Trophoblast cell (in vitro differentiated cells and primary cell): Measurements from ENCODE around the gene GALNT9.
A peak's percentile ranks its signal among the peaks of the same experiment; 100 is the strongest.
"Not testable (repeated sequence)": the region's sequence is repeated elsewhere in the genome, so short reads cannot be mapped to it uniquely, and the experiment has no call there.

Experiments
- DNase-seq, 2 donors: peaks; one replicate each; pipeline ENCODE4 v3.0.0-alpha.2; 2016
- H2AFZ ChIP-seq: 2 replicates; pipeline ENCODE4 v1.6.1; 2013; ENCODE audit warnings: low read length, moderate library complexity, mild to moderate bottlenecking; ENCODE audit not compliant: insufficient read depth, poor library complexity
- H2AK5ac ChIP-seq: 2 replicates; pipeline ENCODE4 v1.6.1; 2013; ENCODE audit warnings: mild to moderate bottlenecking, low read length
- H2BK120ac ChIP-seq: 2 replicates; pipeline ENCODE4 v1.6.1; 2013; ENCODE audit warnings: low read length, mild to moderate bottlenecking, moderate library complexity; ENCODE audit not compliant: insufficient read depth, poor library complexity
- H2BK12ac ChIP-seq: 2 replicates; pipeline ENCODE4 v1.6.1; 2013; ENCODE audit warnings: mild to moderate bottlenecking, low read length, moderate library complexity
- H2BK5ac ChIP-seq: 2 replicates; pipeline ENCODE4 v1.6.1; 2013; ENCODE audit warnings: low read length, low read depth, moderate library complexity, mild to moderate bottlenecking; ENCODE audit not compliant: poor library complexity
- H3K14ac ChIP-seq: 2 replicates; pipeline ENCODE4 v1.6.1; 2013; ENCODE audit warnings: mild to moderate bottlenecking, low read length
- H3K18ac ChIP-seq: 2 replicates; pipeline ENCODE4 v1.6.1; 2013; ENCODE audit warnings: mild to moderate bottlenecking, low read length
- H3K23ac ChIP-seq: 2 replicates; pipeline ENCODE4 v1.6.1; 2013; ENCODE audit warnings: low read length
- H3K27ac ChIP-seq: 2 replicates; pipeline ENCODE4 v1.5.1; 2013; ENCODE audit warnings: low read depth, mild to moderate bottlenecking, inconsistent platforms, low read length, moderate library complexity
- H3K27me3 ChIP-seq: 2 replicates; pipeline ENCODE4 v1.6.1; 2013; ENCODE audit warnings: inconsistent platforms, mild to moderate bottlenecking, low read length, moderate library complexity; ENCODE audit not compliant: insufficient read depth
- H3K36me3 ChIP-seq, 2 experiments: 1 replicate in 1 of 2; 2 replicates in 1 of 2; pipeline ENCODE4 v1.6.1; 2013; ENCODE audit warnings: low read length in 2 of 2, mild to moderate bottlenecking in 2 of 2, moderate library complexity in 1 of 2; ENCODE audit not compliant: insufficient read depth in 2 of 2, control insufficient read depth in 1 of 2
- H3K4ac ChIP-seq: 2 replicates; pipeline ENCODE4 v1.6.1; 2013; ENCODE audit warnings: low read depth, mild to moderate bottlenecking, low read length, moderate library complexity
- H3K4me1 ChIP-seq, 2 experiments: 1 replicate in 1 of 2; 2 replicates in 1 of 2; pipeline ENCODE4 v1.6.1; 2013; ENCODE audit warnings: low read length in 2 of 2, mild to moderate bottlenecking in 2 of 2, moderate library complexity in 1 of 2; ENCODE audit not compliant: insufficient read depth in 2 of 2, control insufficient read depth in 1 of 2
- H3K4me2 ChIP-seq: 2 replicates; pipeline ENCODE4 v1.6.1; 2013; ENCODE audit warnings: inconsistent platforms, mild to moderate bottlenecking, low read length, moderate library complexity
- H3K4me3 ChIP-seq: 2 replicates; pipeline ENCODE4 v1.5.1; 2013; ENCODE audit warnings: mild to moderate bottlenecking, low read depth, low read length, inconsistent platforms
- H3K79me1 ChIP-seq: one replicate; pipeline ENCODE4 v1.6.1; 2013; ENCODE audit warnings: low read length
- H3K79me2 ChIP-seq: 2 replicates; pipeline ENCODE4 v1.6.1; 2013; ENCODE audit warnings: low read length, mild to moderate bottlenecking; ENCODE audit not compliant: control insufficient read depth, insufficient read depth, poor library complexity
- H3K9ac ChIP-seq: 2 replicates; pipeline ENCODE4 v1.6.1; 2013; ENCODE audit warnings: mild to moderate bottlenecking, low read length
- H3K9me3 ChIP-seq: 2 replicates; pipeline ENCODE4 v1.6.1; 2013; ENCODE audit warnings: low read depth, mild to moderate bottlenecking, control low read depth, inconsistent platforms, low read length; ENCODE audit not compliant: insufficient read depth
- H4K12ac ChIP-seq: 2 replicates; pipeline ENCODE4 v1.6.1; 2013; ENCODE audit warnings: low read depth, mild to moderate bottlenecking, low read length, moderate library complexity
- H4K8ac ChIP-seq: 2 replicates; pipeline ENCODE4 v1.6.1; 2013; ENCODE audit warnings: low read depth, mild to moderate bottlenecking, low read length, moderate library complexity
- H4K91ac ChIP-seq: one replicate; pipeline ENCODE4 v1.6.1; 2013; ENCODE audit warnings: low read depth, mild to moderate bottlenecking, low read length, moderate library complexity
- WGBS: extraction: QIAGEN DNeasy Blood & Tissue Kit; methylation state at CpG from one replicate; pipeline ENCODE4 v1.1.7; 2013; ENCODE audit warnings: missing lambda C conversion rate; ENCODE audit not compliant: insufficient read length, insufficient coverage; ENCODE audit errors: extremely low coverage; 5-methylcytosine and 5-hydroxymethylcytosine counted together

The GALNT9 gene

DNA sequence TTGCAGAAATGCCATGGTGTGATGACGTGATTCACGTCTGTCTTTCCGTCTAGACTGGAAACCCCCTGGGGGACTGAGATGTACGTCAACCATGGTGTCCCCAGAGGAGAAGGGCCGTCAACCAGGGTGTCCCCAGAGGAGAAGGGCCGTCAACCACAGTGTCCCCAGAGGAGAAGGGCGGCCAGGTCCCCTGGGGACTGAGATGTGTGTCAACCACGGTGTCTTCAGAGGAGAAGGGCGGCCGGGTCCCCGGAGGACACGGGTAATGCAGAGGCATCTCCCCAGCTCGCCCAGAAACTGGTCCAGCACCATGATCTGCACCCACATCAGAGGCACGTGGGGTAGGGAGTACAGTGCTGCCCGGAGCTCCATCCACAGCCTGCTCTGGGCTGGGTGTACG is 30.6 kb upstream of the GALNT9 start:
- H4K12ac ChIP-seq: no peak overlapping the region
- H3K27ac ChIP-seq: no peak overlapping the region
- no peak overlapping the region for H4K91ac ChIP-seq
- H3K23ac ChIP-seq: no peak overlapping the region
- H3K79me2 ChIP-seq: no peaks in the 10 kb centered on the region
- no peak overlapping the region for H3K14ac ChIP-seq
- H3K4me3 ChIP-seq: no peak overlapping the region
- H3K36me3 ChIP-seq: no peaks in the 10 kb centered on the region
- no peaks in the 10 kb centered on the region for H3K27me3 ChIP-seq
- H3K4ac ChIP-seq: no peak overlapping the region
- H3K4me2 ChIP-seq: no peak overlapping the region
- H3K9me3 ChIP-seq: peaks cover 30% of the 10 kb centered on the region
- no CpG with 5 or more reads among the region's 16 CpGs for WGBS
- no peak overlapping the region for H2BK5ac ChIP-seq
- no peaks in the 10 kb centered on the region for H3K4me1 ChIP-seq
- H4K8ac ChIP-seq: no peak overlapping the region
- no peaks in the 10 kb centered on the region for H3K79me1 ChIP-seq
- H3K9ac ChIP-seq: no peak overlapping the region
- DNase-seq: no peak
- H2AFZ ChIP-seq: no peak overlapping the region
- H3K18ac ChIP-seq: no peak overlapping the region
- no peak overlapping the region for H2AK5ac ChIP-seq
- H2BK12ac ChIP-seq: no peak overlapping the region
- no peak overlapping the region for H2BK120ac ChIP-seq

DNA sequence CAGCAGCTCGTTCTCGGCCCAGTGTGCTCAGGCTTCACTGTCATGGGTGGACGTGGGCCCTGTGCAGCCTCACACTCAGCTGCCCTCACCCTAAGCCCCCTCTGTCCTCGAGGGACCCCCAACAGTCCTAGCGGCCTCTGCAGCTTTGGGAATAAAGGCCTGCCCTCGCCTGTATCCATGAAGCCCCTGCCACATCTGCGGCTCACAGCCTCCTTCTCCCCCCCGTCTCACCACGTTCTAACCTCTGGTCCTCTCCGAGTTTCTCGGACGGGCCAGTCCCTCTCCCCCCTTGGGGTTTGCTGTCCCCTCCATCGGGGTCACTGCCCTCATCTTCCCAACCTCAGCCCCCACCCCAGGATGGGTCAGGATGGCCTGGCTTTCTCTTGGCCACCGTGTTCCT is 30.2 kb upstream of the GALNT9 start:
- no peaks in the 10 kb centered on the region for H3K36me3 ChIP-seq
- H3K9ac ChIP-seq: no peak overlapping the region
- no CpG with 5 or more reads among the region's 14 CpGs for WGBS
- H2BK120ac ChIP-seq: no peak overlapping the region
- H3K14ac ChIP-seq: no peak overlapping the region
- H2BK5ac ChIP-seq: no peak overlapping the region
- no peak overlapping the region for H3K23ac ChIP-seq
- H4K91ac ChIP-seq: no peak overlapping the region
- H3K4ac ChIP-seq: no peak overlapping the region
- no peak overlapping the region for H3K27ac ChIP-seq
- no peak overlapping the region for H3K18ac ChIP-seq
- H2AFZ ChIP-seq: no peak overlapping the region
- H2BK12ac ChIP-seq: no peak overlapping the region
- no peaks in the 10 kb centered on the region for H3K4me1 ChIP-seq
- H3K79me2 ChIP-seq: no peaks in the 10 kb centered on the region
- H4K8ac ChIP-seq: no peak overlapping the region
- no peak overlapping the region for H3K4me2 ChIP-seq
- no peak overlapping the region for H4K12ac ChIP-seq
- H3K27me3 ChIP-seq: no peaks in the 10 kb centered on the region
- no peak overlapping the region for H2AK5ac ChIP-seq
- no peak for DNase-seq
- H3K4me3 ChIP-seq: peak overlapping the region; percentile 25
- H3K9me3 ChIP-seq: peaks cover 30% of the 10 kb centered on the region
- no peaks in the 10 kb centered on the region for H3K79me1 ChIP-seq

DNA sequence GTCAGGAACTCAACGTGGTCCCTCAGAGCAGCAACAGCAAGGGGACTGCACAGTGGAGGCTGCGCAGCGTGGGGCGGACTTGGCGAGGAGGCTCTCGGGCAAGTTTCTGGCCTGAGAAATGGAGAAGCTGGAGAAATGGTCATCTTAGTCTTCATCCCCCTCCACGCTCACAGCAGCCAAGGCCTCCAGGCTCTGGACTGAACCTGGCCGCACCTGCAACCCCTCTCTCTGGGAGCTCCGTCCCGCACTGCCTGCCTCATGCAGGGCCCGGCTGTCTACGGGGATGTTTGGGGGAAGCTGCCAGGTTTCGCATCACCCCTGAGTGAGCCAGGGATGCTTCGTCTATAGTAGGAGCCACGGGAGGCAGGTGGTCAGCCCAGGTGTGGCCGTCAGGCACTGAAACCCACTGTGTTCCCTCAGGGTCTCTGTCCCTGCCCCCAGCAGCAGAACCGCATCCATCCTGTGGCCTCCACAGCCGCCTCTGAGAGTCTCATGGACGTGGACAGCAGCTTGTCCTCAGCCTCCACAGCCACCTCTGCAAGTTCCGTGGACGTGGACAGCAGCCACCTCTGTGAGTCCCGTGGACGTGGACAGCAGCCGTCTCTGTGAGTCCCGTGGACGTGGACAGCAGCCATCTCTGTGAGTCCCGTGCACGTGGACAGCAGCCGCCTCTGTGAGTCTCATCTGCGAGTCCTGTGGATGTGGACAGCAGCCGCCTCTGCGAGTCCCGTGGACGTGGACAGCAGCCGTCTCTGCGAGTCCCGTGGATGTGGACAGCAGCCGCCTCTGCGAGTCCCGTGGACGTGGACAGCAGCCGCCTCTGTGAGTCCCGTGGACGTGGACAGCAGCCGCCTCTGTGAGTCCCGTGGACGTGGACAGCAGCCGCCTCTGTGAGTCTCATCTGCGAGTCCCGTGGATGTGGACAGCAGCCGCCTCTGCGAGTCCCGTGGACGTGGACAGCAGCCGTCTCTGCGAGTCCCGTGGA is 29.1 kb upstream of the GALNT9 start:
- not testable (repeated sequence) for H4K8ac ChIP-seq, DNase-seq, H2AFZ ChIP-seq, H3K79me1 ChIP-seq, H3K36me3 ChIP-seq, H2BK12ac ChIP-seq, H3K4me1 ChIP-seq, H2BK120ac ChIP-seq, H4K12ac ChIP-seq, H3K18ac ChIP-seq, H3K27ac ChIP-seq, H3K4ac ChIP-seq, H3K79me2 ChIP-seq, H2BK5ac ChIP-seq, H3K14ac ChIP-seq, H3K27me3 ChIP-seq, H4K91ac ChIP-seq, H2AK5ac ChIP-seq, H3K9ac ChIP-seq, H3K4me2 ChIP-seq, H3K4me3 ChIP-seq, H3K23ac ChIP-seq
- peaks cover 26% of the 10 kb centered on the region for H3K9me3 ChIP-seq
- no CpG with 5 or more reads among the region's 57 CpGs for WGBS

DNA sequence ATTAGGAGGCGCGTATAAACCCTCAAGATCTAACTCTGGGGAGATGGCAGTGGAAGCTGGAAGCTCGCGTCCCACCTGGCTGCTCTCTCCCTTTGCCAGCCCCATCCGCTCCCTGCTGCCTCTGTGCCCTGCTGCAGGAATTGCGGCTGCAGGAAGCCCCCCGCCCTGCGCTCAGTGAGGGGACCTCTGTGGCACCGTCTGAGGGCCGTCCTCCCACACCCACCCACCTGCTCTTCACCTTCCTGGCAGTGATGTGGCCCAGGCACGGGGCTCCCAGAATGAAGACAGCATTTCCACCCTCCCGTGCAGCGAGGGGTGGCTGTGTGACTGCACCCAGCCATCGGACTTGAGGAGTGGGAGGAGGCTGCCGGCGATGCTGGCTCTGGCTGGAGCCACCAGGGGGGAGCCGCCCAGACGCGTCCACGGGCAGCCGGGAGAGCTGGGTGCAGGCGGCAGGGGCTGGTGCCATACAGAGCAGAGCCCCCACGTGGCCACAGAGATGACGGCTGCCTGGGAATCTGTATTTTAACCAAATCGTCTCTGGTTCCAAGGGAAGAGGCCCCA is 28.3 kb upstream of the GALNT9 start:
- H3K14ac ChIP-seq: no peak overlapping the region
- peaks cover 25% of the 10 kb centered on the region for H3K9me3 ChIP-seq
- no peak overlapping the region for H2AFZ ChIP-seq
- no peaks in the 10 kb centered on the region for H3K79me1 ChIP-seq
- no peak overlapping the region for H2BK12ac ChIP-seq
- H3K4me1 ChIP-seq: no peaks in the 10 kb centered on the region
- no CpG with 5 or more reads among the region's 25 CpGs for WGBS
- H3K23ac ChIP-seq: no peak overlapping the region
- H4K91ac ChIP-seq: no peak overlapping the region
- H2AK5ac ChIP-seq: no peak overlapping the region
- H3K36me3 ChIP-seq: no peaks in the 10 kb centered on the region
- DNase-seq: no peak
- H3K27ac ChIP-seq: no peak overlapping the region
- H2BK5ac ChIP-seq: no peak overlapping the region
- H3K4me2 ChIP-seq: no peak overlapping the region
- no peak overlapping the region for H3K18ac ChIP-seq
- no peaks in the 10 kb centered on the region for H3K27me3 ChIP-seq
- no peak overlapping the region for H3K4me3 ChIP-seq
- H2BK120ac ChIP-seq: no peak overlapping the region
- H3K9ac ChIP-seq: no peak overlapping the region
- H3K79me2 ChIP-seq: no peaks in the 10 kb centered on the region
- H4K12ac ChIP-seq: no peak overlapping the region
- no peak overlapping the region for H4K8ac ChIP-seq
- H3K4ac ChIP-seq: no peak overlapping the region
